GM12878 (cell line): ENCODE data around the gene ROBO1. TPM values are rescaled to one million over a fixed set of nuclear protein-coding genes. Genes with fewer than 3 reads are reported as not detected.

Experiments used
- ATAC-seq: fragments of 200-7000 bp; cut with Tn5 transposase; 3 replicates; pipeline ENCODE4 v1.9.1; 2020; ENCODE audit warnings: mild to moderate bottlenecking, moderate library complexity
- BruUV-seq: library from RNA; stranded (reverse); fragments of 400-500 nt; replicated peaks from 2 replicates; lab custom pipeline; 2021; lab: Mats Ljungman, UMichigan
- CTCF ChIA-PET: fragments of 300-600 bp; sonication (Branson Sonifier 250); formaldehyde crosslinking; extraction: SDS; loops from one replicate; lab custom pipeline; 2021; ENCODE audit warnings: inconsistent platforms; lab: Yijun Ruan, JAX
- POLR2A ChIA-PET: fragments of 350-600 bp; formaldehyde crosslinking; extraction: SDS; loops from one replicate; lab custom pipeline; 2021; ENCODE audit warnings: inconsistent platforms; lab: Charles Lee
- RAD21 ChIA-PET: fragments of 300-600 bp; sonication (Branson Sonifier 250); formaldehyde crosslinking; loops from one replicate; lab custom pipeline; 2023; ENCODE audit warnings: antibody characterized with exemption; ENCODE audit not compliant: unreplicated experiment; lab: Charles Lee
- SMC1A ChIA-PET: fragments of 300-600 bp; sonication (Branson Sonifier 250); formaldehyde crosslinking; loops from one replicate; lab custom pipeline; 2023; ENCODE audit not compliant: unreplicated experiment, uncharacterized antibody; lab: Charles Lee
- DNase-seq: peaks from one replicate; pipeline ENCODE4 v3.0.0-alpha.2; 2011; ENCODE audit warnings: low read depth, low spot score
- FAIRE-seq: peaks from 3 replicates; lab custom pipeline; 2011; peaks lifted over from hg19 to GRCh38; lab: Jason Lieb, UNC
- H2AFZ ChIP-seq: 2 replicates; pipeline ENCODE4 v1.6.0; 2011; ENCODE audit warnings: low read depth, low read length, control low read depth; ENCODE audit not compliant: control insufficient read depth
- H3K27ac ChIP-seq: 2 replicates; pipeline ENCODE4 v1.5.1; 2011; ENCODE audit warnings: control low read depth; ENCODE audit not compliant: control insufficient read depth, insufficient read depth
- H3K27me3 ChIP-seq, 2 experiments: replicated peaks in 1 of 2; 2 replicates each; pipeline versions ENCODE4 v1.6.0 to v1.6.1; 2011; ENCODE audit warnings: low read length in 1 of 2; ENCODE audit not compliant: control insufficient read depth in 2 of 2, insufficient read depth in 2 of 2
- H3K36me3 ChIP-seq, 2 experiments: 2 replicates each; pipeline ENCODE4 v1.5.1; 2011; ENCODE audit warnings: low read length in 1 of 2; ENCODE audit not compliant: control insufficient read depth in 2 of 2, insufficient read depth in 2 of 2
- H3K4me1 ChIP-seq: 2 replicates; pipeline ENCODE4 v1.6.1; 2011; ENCODE audit warnings: mild to moderate bottlenecking, low read length, moderate library complexity, mixed read lengths; ENCODE audit not compliant: control insufficient read depth, insufficient read depth
- H3K4me2 ChIP-seq: 2 replicates; pipeline ENCODE4 v1.6.0; 2011; ENCODE audit warnings: control low read depth; ENCODE audit not compliant: control insufficient read depth, insufficient read depth
- H3K4me3 ChIP-seq: fragments of 200-600 bp; sonication (generic); 2 replicates; pipeline ENCODE4 v1.5.1; 2016
- H3K79me2 ChIP-seq: 2 replicates; pipeline ENCODE4 v1.6.0; 2011; ENCODE audit warnings: low read length; ENCODE audit not compliant: control insufficient read depth, insufficient read depth
- H3K9ac ChIP-seq: 2 replicates; pipeline ENCODE4 v1.8.0; 2011; ENCODE audit warnings: low read length, control low read depth, mixed read lengths; ENCODE audit not compliant: control insufficient read depth, insufficient read depth
- H3K9me3 ChIP-seq: replicated peaks from 3 replicates; pipeline ENCODE4 v1.5.1; 2011; ENCODE audit warnings: mild to moderate bottlenecking, low read length; ENCODE audit not compliant: control insufficient read depth, insufficient read depth
- H4K20me1 ChIP-seq: 2 replicates; pipeline ENCODE4 v1.6.0; 2011; ENCODE audit not compliant: control insufficient read depth, insufficient read depth
- BCL11A ChIP-seq: IDR thresholded peaks from 2 replicates; pipeline ENCODE4 v1.6.1; 2011; ENCODE audit warnings: low read depth, low read length
- BRCA1 ChIP-seq: IDR thresholded peaks from 2 replicates; pipeline ENCODE4 v1.6.1; 2011; ENCODE audit warnings: low read depth, low read length, improper control_type of control experiment
- CBX5 ChIP-seq: sonication (generic); IDR thresholded peaks from 2 replicates; pipeline ENCODE4 v1.6.1; 2016; ENCODE audit warnings: low read depth, moderate library complexity, mild to moderate bottlenecking, inconsistent platforms
- EED ChIP-seq: sonication (generic); IDR thresholded peaks from 2 replicates; pipeline ENCODE4 v1.6.1; 2016; ENCODE audit warnings: antibody characterized with exemption, low read depth
- FOXM1 ChIP-seq: IDR thresholded peaks from 2 replicates; pipeline ENCODE4 v1.6.1; 2012; ENCODE audit warnings: low read depth, mild to moderate bottlenecking, inconsistent platforms, low read length, moderate library complexity
- PML ChIP-seq: IDR thresholded peaks from 2 replicates; pipeline ENCODE4 v1.6.1; 2012; ENCODE audit warnings: low read length, inconsistent platforms
- RAD21 ChIP-seq: IDR thresholded peaks from 2 replicates; pipeline ENCODE4 v1.6.1; 2011; ENCODE audit warnings: mild to moderate bottlenecking, low read depth, low read length, moderate library complexity; ENCODE audit not compliant: insufficient read depth
- RAD51 ChIP-seq: fragments of 450-650 bp; IDR thresholded peaks from 2 replicates; pipeline ENCODE4 v1.6.1; 2016; ENCODE audit warnings: moderate library complexity, mild to moderate bottlenecking, inconsistent platforms
- SIX5 ChIP-seq: IDR thresholded peaks from 2 replicates; pipeline ENCODE4 v1.6.1; 2011; ENCODE audit warnings: mild to moderate bottlenecking, low read depth, low read length, moderate library complexity; ENCODE audit not compliant: severe bottlenecking
- SP1 ChIP-seq: IDR thresholded peaks from one replicate; pipeline ENCODE4 v1.6.1; 2011; ENCODE audit warnings: low read depth, low read length
- TBL1XR1 ChIP-seq: IDR thresholded peaks from 2 replicates; pipeline ENCODE4 v1.6.1; 2012; ENCODE audit warnings: low read depth, low read length, improper control_type of control experiment
- TCF12 ChIP-seq: IDR thresholded peaks from 2 replicates; pipeline ENCODE4 v1.6.1; 2011; ENCODE audit warnings: low read depth, mild to moderate bottlenecking, low read length
- WGBS: methylation state at CpG from one replicate; pipeline ENCODE4 v1.1.6; 2016; ENCODE audit warnings: low lambda C conversion rate; ENCODE audit not compliant: insufficient replicate concordance, insufficient coverage; ENCODE audit errors: missing lambda C conversion rate; 5-methylcytosine and 5-hydroxymethylcytosine counted together
- in situ Hi-C: fragments of 300-500 bp; cut with MboI; formaldehyde crosslinking; loops from 9 replicates; pipeline ENCODE4 v1.14.3; 2018; ENCODE audit warnings: mixed read lengths
- intact Hi-C: fragments of 100-400 bp; cut with micrococcal nuclease; formaldehyde crosslinking; loops from one replicate; pipeline ENCODE4 v1.14.2; 2022; ENCODE audit not compliant: unreplicated experiment
- polyA plus RNA-seq, 11 experiments: library from polyadenylated mRNA; depleted of rRNA in 4 of 11; unstranded in 6 of 11; stranded (reverse) in 5 of 11; fragments of >200 nt; fragmentation: Nextera tagmentation in 4 of 11; fragmentation: Illumina TruSeq in 1 of 11; extraction: Ambion mirVana in 4 of 11; extraction: Trizol in 1 of 11; gene quantifications; 1 replicate in 1 of 11; 2 replicates in 10 of 11; pipeline versions ENCODE4 v1.2.1 to v1.2.3, GENCODE V29; 2011 to 2016; ENCODE audit warnings: inconsistent platforms in 2 of 11, missing spikeins in 2 of 11, low read depth in 1 of 11
- total RNA-seq, 4 experiments: library from RNA; depleted of rRNA in 3 of 4; stranded (reverse); fragments of >200 nt in 3 of 4; fragmentation: Illumina TruSeq in 1 of 4; extraction: Trizol in 1 of 4; gene quantifications; 2 replicates each; pipeline versions ENCODE4 v1.2.1 to v1.2.3, GENCODE V29; 2013 to 2021
- TF ChIP-seq, protein P1 (sequence below), 3 experiments: IDR thresholded peaks in 2 of 3; conservative IDR thresholded peaks in 1 of 3; 2 replicates each; pipeline ENCODE4 v1.5.1; 2011; ENCODE audit warnings: low read depth in 3 of 3, low read length in 3 of 3, mild to moderate bottlenecking in 3 of 3, control low read depth in 2 of 3, moderate library complexity in 2 of 3, inconsistent platforms in 1 of 3, mixed read lengths in 1 of 3; ENCODE audit not compliant: control insufficient read depth in 2 of 3, insufficient read depth in 1 of 3; ENCODE audit errors: extremely low read depth in 1 of 3
- TF ChIP-seq, protein P2 (sequence below): fragments of 450-650 bp; IDR thresholded peaks from 2 replicates; pipeline ENCODE4 v1.6.1; 2017; ENCODE audit warnings: borderline replicate concordance
- TF ChIP-seq, protein P3 (sequence below): fragments of 450-650 bp; IDR thresholded peaks from 2 replicates; pipeline ENCODE4 v1.6.1; 2016; ENCODE audit warnings: mild to moderate bottlenecking

Gene ROBO1
- total and polyA plus RNA-seq, 10 of the 15 experiments (the other 5 are each of a cell fraction or from before 2014, with no cell fraction given) = 0.29 to 46.5 (median 1.2) TPM

DNA sequence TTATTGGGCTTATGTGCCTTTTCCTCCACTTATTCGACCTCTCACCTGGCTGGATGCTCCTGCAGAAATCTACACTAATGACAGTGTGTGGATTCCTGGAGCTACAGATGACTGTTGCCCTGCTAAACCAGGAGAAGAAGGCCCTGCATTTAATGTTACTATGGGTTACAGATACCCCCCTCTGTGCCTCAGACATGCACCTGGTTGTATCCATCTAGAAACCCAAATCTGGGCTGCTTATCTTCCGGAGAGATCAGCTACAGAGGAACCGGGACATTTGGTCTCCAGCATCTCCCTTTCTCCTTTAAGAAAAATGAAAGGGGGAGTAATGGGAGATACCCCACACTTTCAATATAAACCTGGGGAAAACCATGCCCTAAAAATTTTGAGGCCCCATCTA, 710.0 kb downstream of the ROBO1 start (continued):
- TF ChIP-seq BRCA1 (no peak), CBX5 (no peak), SP1 (no peak), TCF12 (no peak), RAD21 (no peak), SIX5 (no peak), BCL11A (no peak)
- TF ChIP-seq, protein P1, sequence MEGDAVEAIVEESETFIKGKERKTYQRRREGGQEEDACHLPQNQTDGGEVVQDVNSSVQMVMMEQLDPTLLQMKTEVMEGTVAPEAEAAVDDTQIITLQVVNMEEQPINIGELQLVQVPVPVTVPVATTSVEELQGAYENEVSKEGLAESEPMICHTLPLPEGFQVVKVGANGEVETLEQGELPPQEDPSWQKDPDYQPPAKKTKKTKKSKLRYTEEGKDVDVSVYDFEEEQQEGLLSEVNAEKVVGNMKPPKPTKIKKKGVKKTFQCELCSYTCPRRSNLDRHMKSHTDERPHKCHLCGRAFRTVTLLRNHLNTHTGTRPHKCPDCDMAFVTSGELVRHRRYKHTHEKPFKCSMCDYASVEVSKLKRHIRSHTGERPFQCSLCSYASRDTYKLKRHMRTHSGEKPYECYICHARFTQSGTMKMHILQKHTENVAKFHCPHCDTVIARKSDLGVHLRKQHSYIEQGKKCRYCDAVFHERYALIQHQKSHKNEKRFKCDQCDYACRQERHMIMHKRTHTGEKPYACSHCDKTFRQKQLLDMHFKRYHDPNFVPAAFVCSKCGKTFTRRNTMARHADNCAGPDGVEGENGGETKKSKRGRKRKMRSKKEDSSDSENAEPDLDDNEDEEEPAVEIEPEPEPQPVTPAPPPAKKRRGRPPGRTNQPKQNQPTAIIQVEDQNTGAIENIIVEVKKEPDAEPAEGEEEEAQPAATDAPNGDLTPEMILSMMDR (IDR thresholded peaks at IDR 0.05 in 2 of 3, conservative IDR thresholded peaks at IDR 0.05 in 1 of 3; ENCODE audit: control insufficient read depth in 2 of 3, extremely low read depth in 1 of 3, insufficient read depth in 1 of 3, low read depth in 3 of 3, low read length in 3 of 3) = no peak

DNA sequence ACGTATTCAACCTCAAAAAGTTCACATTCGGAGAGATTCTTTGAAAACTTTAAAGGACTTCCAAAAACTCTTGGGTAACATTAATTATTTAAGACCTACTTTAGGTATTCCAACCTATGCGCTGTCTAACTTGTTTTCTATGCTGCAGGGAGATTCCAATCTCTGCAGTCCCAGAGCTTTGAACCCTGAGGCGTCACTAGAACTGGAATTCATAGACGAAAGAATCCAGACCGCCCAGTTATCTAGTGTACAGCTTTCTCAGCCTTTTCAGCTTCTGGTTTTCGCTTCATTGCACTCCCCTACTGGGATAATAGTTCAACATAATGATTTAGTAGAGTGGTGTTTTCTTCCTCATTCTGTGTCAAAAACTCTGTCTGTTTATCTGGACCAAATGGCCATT, 711.3 kb downstream of the ROBO1 start:
- TF ChIP-seq PML = no peak
- TF ChIP-seq RAD51 = no peak
- TF ChIP-seq EED = no peak
- TF ChIP-seq, protein P2, sequence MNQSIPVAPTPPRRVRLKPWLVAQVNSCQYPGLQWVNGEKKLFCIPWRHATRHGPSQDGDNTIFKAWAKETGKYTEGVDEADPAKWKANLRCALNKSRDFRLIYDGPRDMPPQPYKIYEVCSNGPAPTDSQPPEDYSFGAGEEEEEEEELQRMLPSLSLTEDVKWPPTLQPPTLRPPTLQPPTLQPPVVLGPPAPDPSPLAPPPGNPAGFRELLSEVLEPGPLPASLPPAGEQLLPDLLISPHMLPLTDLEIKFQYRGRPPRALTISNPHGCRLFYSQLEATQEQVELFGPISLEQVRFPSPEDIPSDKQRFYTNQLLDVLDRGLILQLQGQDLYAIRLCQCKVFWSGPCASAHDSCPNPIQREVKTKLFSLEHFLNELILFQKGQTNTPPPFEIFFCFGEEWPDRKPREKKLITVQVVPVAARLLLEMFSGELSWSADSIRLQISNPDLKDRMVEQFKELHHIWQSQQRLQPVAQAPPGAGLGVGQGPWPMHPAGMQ = no peak
- TF ChIP-seq FOXM1 = no peak
- TF ChIP-seq, protein P3, sequence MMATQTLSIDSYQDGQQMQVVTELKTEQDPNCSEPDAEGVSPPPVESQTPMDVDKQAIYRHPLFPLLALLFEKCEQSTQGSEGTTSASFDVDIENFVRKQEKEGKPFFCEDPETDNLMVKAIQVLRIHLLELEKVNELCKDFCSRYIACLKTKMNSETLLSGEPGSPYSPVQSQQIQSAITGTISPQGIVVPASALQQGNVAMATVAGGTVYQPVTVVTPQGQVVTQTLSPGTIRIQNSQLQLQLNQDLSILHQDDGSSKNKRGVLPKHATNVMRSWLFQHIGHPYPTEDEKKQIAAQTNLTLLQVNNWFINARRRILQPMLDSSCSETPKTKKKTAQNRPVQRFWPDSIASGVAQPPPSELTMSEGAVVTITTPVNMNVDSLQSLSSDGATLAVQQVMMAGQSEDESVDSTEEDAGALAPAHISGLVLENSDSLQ = no peak
- TF ChIP-seq TBL1XR1 = no peak
- H3K4me3 ChIP-seq = no peak overlapping the region
- H3K4me1 ChIP-seq = no peaks in the 10 kb centered on the region
- ChIA-PET CTCF (no interaction called here), RAD21 (no interaction called here), SMC1A (interaction anchor here (1.1 to 2.2 kb wide), 2 partner anchors 11 to 13 kb away, joined by 3 to 7 read pairs; no protein-coding TSS in a partner anchor), POLR2A (no interaction called here)
- DNase-seq (no peak), FAIRE-seq (no peak), ATAC-seq (no peak)
- H3K27ac ChIP-seq = no peak overlapping the region
- 24% methylated on average over 7 of the region's 7 CpGs for WGBS
- no peaks in the 10 kb centered on the region for H3K9me3 ChIP-seq
- intact Hi-C loops = no loop called here
- no peaks in the 10 kb centered on the region for H3K79me2 ChIP-seq
- no peak overlapping the region for H2AFZ ChIP-seq
- no peaks in the 10 kb centered on the region for H4K20me1 ChIP-seq
- H3K4me2 ChIP-seq = no peak overlapping the region
- in situ Hi-C loops = no loop called here
- no TSS peak for BruUV-seq
- no peak overlapping the region for H3K9ac ChIP-seq
- H3K36me3 ChIP-seq = no peaks in the 10 kb centered on the region
- no peaks in the 10 kb centered on the region for H3K27me3 ChIP-seq
